ENCODE results near the gene CD300A. TPM values are rescaled to one million over a fixed set of nuclear protein-coding genes. Genes with fewer than 3 reads are reported as not detected.
"Not testable (repeated sequence)": the region's sequence is repeated elsewhere in the genome, so short reads cannot be mapped to it uniquely, and the experiment has no call there.

Gene CD300A
- total RNA-seq, 1 experiment from 2014 or later, result not detected

DNA sequence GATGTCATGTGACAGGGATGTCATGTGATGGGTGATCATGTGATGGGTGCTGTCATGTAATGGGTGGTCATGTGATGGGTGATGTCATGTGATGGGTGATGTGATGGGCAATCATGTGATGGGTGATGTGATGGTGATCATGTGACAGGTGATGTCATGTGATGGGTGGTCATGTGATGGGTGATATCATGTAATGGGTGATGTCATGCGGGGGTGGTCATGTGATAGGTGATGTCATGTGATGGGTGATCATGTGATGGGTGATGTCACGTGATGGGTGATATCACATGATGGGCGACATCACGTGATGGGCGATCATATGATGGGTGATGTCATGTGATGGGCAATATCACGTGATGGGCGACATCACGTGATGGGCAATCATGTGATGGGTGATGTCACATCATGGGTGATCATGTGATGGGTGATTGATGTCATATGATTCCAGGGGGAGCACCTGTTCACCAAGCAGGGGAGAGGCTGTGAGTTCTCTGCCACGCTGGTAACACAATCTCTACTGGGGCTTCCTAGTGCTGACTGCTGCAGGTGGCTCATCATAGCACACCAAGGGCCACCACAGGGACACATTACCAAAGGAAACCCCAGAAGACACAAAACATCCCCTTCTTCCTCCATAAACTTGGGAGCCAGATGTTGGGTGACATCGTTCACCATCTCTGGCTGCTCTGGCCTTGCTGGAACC, 48.3 kb downstream of the CD300A start:
- Histone ChIP-seq H3K9me3 (replicated peaks) (peaks cover 2% of the 10 kb centered on the region; the same call in 1 of the 2 replicates), H3K36me3 (no peaks in the 10 kb centered on the region), H3K4me1 (replicated peaks) (no peaks in the 10 kb centered on the region), H3K27me3 (replicated peaks) (no peaks in the 10 kb centered on the region), H3K27ac (no peak overlapping the region), H3K4me3 (no peak overlapping the region)
- DNase-seq (ENCODE audit: low read depth in 1 of 2, low spot score in 2 of 2), result peak in 1 of 2 experiments; percentile 37

DNA sequence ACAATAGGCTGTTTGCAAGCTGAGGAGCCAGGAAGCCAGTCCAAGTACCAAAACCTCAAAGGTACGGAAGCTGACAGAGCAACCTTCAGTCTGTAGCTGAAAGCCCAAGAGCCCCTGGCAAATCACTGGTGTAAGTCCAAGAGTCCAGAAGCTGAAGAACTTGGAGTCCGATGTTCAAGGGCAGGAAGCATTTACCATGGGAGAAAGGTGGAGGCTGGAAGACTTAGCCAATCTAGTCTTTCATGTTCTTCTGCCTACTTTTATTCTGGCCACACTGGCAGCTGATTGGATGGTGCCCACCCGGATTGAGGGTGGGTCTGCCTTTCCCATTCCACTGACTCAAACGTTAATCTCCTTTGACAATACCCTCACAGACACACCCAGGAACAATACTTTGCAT, 49.5 kb downstream of the CD300A start:
- Histone ChIP-seq H3K27me3 (replicated peaks) (no peaks in the 10 kb centered on the region), H3K4me3 (no peak overlapping the region), H3K36me3 (no peaks in the 10 kb centered on the region), H3K4me1 (replicated peaks) (no peaks in the 10 kb centered on the region), H3K27ac (no peak overlapping the region), H3K9me3 (replicated peaks) (peaks cover 2% of the 10 kb centered on the region; the same call in 1 of the 2 replicates)
- DNase-seq (ENCODE audit: low read depth in 1 of 2, low spot score in 2 of 2), result no peak

DNA sequence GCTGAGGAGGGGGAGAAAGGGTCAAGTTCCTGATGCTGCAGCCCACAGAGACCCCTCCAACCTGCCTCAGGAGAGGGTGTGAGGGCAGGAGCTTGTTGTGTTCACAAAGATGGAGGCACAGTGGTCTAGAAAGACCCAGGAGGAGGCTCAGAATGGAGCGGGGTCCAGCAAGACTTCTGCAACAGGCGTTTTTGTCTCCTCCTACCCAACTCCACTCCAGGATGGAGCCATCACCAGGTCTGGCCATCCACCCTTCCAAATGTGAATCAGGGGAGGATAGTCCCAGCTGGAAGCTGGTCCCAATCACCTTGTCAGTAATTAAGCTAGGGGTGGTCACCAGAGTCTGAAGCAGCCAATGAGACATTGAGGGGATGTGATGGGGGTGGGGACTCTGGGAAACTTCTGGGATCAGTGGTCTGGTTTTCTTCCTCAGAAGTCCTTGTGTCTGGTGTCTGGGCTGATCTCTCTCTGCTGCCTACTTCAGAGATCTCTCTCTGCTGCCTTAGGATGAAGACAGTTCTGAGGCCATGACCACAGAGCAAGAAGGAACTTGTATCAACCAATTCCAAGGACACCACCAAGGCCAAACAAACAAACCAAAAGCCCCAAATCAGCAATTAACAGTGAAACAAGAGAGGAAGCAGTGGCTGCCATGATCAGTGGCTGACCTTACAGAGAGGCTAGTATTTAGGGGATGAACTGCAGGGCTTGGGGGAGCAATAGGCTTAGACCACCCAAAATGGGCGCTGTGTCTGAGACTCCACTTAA, 50.3 kb downstream of the CD300A start:
- Histone ChIP-seq H3K36me3 (no peaks in the 10 kb centered on the region), H3K4me3 (no peak overlapping the region), H3K27me3 (replicated peaks) (no peaks in the 10 kb centered on the region), H3K27ac (no peak overlapping the region), H3K9me3 (replicated peaks) (peaks cover 2% of the 10 kb centered on the region; the same call in 1 of the 2 replicates), H3K4me1 (replicated peaks) (no peaks in the 10 kb centered on the region)
- no peak for DNase-seq (ENCODE audit: low read depth in 1 of 2, low spot score in 2 of 2)

DNA sequence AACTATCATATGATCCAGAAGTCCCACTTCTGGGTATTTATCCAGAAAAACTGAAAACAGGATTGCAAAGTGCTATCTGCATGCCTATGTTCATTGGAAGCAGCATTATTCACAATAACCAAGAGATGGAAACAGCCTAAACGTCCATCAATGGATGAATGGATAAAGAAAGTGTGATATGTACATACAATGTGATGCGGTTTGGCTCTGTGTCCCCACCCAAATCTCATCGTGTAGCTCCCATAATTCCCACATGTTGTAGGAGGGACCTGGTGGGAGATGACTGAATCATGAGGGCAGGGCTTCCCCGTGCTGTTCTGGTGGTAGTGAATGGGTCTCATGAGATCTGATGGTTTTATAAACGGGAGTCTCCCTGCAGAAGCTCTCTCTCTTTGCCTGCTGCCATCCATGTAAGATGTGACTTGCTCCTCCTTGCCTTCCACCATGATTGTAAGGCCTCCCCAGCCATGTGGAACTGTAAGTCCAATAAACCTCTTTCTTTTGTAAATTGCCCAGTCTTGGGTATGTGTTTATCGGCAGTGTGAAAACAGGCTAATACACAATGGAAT, 52.1 kb downstream of the CD300A start:
- H3K27me3 ChIP-seq (replicated peaks); H3K4me3 ChIP-seq; H3K27ac ChIP-seq; H3K9me3 ChIP-seq (replicated peaks); H3K4me1 ChIP-seq (replicated peaks); DNase-seq (ENCODE audit: low read depth in 1 of 2, low spot score in 2 of 2); H3K36me3 ChIP-seq: not testable (repeated sequence)

DNA sequence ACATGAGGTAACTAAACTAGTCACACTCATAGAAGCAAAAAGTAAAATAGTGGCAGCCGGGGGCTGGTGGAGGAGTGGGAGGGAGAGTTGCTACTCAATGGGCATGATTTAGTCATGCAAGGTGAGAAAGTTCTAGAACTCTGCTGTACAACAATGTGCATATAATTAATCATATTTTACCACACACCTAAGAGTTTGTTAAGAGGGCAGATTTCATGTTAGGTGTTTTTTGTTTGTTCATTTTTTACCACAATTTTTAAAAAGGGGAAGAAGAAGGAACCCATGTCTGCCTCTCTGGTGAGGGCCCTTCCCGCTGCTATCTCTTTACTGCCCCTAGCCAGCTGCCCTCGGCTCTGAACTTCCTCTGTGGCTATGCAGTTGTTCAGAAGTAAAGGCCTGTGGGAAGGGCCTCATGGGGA, 53.6 kb downstream of the CD300A start:
- Histone ChIP-seq H3K27me3 (replicated peaks) (peaks cover under 1% of the 10 kb centered on the region), H3K9me3 (replicated peaks) (peaks cover 2% of the 10 kb centered on the region; the same call in 1 of the 2 replicates), H3K4me3 (no peak overlapping the region), H3K36me3 (no peaks in the 10 kb centered on the region), H3K4me1 (replicated peaks) (no peaks in the 10 kb centered on the region), H3K27ac (no peak overlapping the region)
- no peak for DNase-seq (ENCODE audit: low read depth in 1 of 2, low spot score in 2 of 2)

DNA sequence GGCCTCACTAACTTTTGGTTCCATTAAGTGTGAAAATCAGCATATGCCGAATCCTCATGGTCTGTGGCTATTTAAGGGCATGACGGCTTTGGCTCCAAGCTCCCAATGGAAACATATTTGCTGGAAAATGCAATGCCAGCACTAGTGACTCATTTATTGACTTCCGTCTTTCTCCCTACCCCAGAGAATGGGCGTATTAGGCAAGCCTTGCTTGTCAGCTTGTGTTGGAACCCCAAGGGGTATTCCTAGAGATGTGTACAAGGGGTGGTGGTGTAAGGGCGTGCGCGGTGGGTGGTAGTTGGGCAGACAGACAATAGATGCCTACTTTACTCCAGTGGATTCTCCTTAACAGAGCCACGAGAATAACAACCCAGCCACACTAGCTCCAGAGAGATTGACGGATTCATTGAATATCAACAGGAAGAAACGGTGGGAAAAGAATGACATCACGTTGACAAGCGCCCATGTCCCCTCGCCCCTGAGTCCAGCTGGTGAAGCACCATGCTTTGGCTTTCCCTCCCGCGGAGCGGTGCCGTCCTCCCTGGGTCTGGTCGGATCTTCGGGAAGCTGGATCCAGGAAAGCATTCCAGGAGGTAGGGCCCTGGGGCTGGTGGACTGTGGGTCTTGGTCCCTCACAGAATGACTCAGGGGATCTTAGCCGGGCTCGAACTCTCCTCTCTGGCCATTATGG, 54.5 kb downstream of the CD300A start:
- no peak overlapping the region for H3K4me3 ChIP-seq
- no peaks in the 10 kb centered on the region for H3K4me1 ChIP-seq (replicated peaks)
- no peak overlapping the region for H3K27ac ChIP-seq
- peak in 1 of 2 experiments; percentile 44 for DNase-seq (ENCODE audit: low read depth in 1 of 2, low spot score in 2 of 2)
- no peaks in the 10 kb centered on the region for H3K36me3 ChIP-seq
- peaks cover 6% of the 10 kb centered on the region for H3K27me3 ChIP-seq (replicated peaks)
- 0 out of 2 replicates have a peak, but pooled peaks cover 2% of the 10 kb centered on the region for H3K9me3 ChIP-seq (replicated peaks)

DNA sequence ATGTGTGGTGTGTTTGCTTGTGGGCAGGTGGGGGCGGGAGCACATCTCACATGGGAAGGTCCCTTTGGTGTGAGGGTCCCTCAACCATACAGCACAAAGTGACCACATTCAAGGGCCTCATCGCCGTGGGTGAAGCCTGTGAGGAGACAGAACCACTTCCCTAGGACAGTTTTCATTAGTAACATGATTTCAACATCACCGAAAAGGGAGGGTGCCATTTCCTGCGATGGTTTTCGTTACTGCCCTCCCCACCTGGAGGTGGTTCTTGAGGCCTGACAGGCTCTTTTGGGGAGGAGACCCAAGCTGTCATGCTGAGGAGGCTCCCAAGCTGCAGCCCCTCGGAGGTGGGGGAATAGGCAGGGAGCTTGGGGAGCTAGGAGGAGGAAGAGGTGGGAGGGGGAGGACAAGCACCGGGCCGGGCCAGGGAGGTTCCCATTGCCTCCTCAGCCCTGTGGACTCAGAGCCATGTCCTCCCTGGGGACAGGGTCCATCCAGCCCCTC, 55.3 kb downstream of the CD300A start:
- Histone ChIP-seq H3K27ac (no peak overlapping the region), H3K9me3 (replicated peaks) (0 out of 2 replicates have a peak, but pooled peaks cover 2% of the 10 kb centered on the region), H3K36me3 (no peaks in the 10 kb centered on the region), H3K4me1 (replicated peaks) (no peaks in the 10 kb centered on the region), H3K27me3 (replicated peaks) (peaks cover 6% of the 10 kb centered on the region), H3K4me3 (no peak overlapping the region)
- DNase-seq (ENCODE audit: low read depth in 1 of 2, low spot score in 2 of 2), result peak in 1 of 2 experiments; percentile 40

DNA sequence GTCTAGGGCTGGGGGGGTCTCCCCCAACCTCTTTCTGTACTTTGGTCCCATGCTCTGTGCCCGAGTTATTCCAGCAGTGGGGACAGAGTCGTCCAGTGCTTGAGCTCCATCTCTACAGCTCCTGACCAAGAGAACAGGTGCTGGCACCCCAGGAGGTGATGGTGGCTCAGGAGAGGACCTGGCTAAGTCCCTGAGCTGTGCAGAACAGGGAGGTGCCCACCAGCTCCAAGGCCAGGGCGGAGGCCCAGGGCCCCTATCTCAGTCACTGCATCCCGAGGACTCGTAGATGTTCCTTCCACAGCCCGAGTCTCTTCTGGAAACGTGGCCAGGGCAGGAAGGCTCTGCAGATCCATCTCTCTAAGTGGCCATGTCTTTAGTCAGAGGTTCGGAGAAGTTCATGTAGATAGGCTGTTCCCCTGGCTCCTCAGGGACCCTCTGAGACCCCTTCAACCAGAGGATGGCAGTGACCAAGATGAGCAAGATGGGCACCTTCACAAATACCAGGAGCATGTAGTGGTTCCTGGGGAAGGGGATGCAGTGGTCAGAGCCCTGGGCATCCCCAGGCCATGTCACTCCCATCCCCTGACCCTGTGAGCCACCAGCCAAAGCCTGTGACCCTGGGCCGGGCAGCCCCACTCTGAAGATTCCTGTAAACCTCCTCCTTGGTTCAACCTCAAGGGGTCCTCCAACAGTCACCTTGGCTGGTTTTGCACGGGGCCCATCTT, 56.1 kb downstream of the CD300A start:
- Histone ChIP-seq H3K27ac (no peak overlapping the region), H3K27me3 (replicated peaks) (peaks cover 9% of the 10 kb centered on the region), H3K4me1 (replicated peaks) (no peaks in the 10 kb centered on the region), H3K36me3 (no peaks in the 10 kb centered on the region), H3K4me3 (no peak overlapping the region), H3K9me3 (replicated peaks) (0 out of 2 replicates have a peak, but pooled peaks cover 2% of the 10 kb centered on the region)
- DNase-seq (ENCODE audit: low read depth in 1 of 2, low spot score in 2 of 2), result peak in 1 of 2 experiments; percentile 39

DNA sequence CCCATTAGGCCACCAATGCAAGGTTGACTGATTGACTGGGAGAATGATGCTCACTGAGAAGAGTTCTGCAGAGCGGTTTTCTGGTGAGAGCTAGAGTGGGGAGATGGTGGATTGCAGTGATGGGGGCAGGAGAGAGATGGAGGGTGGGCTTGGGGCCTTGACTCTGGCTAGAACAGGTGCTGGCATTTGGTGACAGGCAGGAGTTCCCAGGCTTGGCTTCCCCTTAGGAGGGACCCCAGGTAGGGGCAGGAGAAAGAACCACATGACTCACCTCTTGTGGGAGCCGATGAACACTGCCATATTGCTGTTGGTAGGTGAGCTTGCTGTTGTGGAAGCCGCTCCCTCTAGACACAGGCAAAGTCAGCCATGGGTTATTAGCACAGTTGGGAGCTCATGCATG, 56.9 kb downstream of the CD300A start:
- Histone ChIP-seq H3K27ac (no peak overlapping the region), H3K9me3 (replicated peaks) (0 out of 2 replicates have a peak, but pooled peaks cover 2% of the 10 kb centered on the region), H3K4me3 (no peak overlapping the region), H3K36me3 (no peaks in the 10 kb centered on the region), H3K27me3 (replicated peaks) (peaks cover 16% of the 10 kb centered on the region), H3K4me1 (replicated peaks) (no peaks in the 10 kb centered on the region)
- DNase-seq (ENCODE audit: low read depth in 1 of 2, low spot score in 2 of 2), result peak in 1 of 2 experiments; percentile 35

DNA sequence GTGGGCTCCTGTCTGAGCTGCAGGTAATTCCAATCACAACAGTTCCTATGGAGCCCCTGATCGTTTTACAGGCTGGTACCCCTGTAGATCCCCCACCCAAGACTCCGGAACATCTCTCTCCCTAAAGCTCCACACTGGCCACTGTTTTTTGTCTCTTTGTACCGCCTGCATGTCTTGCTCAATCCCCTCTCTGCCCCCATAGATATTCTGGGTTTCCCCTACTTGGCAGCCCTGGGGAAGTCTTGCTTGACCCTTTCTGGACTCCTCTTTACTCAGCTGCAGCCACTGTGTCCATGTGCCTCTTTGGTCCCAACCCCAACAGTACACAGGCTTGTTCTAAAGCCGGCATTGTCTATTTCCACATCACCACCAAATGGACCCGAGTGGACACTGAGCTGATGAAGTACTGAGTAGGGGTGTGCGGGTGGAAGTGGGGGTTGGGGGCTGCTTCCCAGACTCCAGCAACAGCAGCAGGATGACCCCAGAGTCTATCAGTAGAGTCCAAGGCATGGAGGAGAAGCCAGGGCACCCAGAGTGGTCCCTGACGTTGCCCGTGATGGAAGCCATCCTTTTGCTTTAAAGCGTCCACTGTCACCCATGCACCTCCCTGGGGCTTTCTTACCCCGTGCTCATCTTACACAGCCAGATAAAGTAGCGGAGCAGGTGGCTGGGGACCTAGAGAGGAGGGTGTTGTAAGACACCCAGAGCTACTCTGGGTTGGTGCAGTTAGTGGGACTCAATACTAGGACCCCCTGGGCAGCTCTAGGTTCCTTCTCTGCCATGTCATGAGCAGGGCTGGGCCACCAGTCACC, 58.4 kb downstream of the CD300A start:
- peak in 1 of 2 experiments; percentile 37 for DNase-seq (ENCODE audit: low read depth in 1 of 2, low spot score in 2 of 2)
- Histone ChIP-seq H3K36me3 (no peaks in the 10 kb centered on the region), H3K27ac (no peak overlapping the region), H3K9me3 (replicated peaks) (0 out of 2 replicates have a peak, but pooled peaks cover 2% of the 10 kb centered on the region), H3K27me3 (replicated peaks) (peaks cover 24% of the 10 kb centered on the region), H3K4me1 (replicated peaks) (no peaks in the 10 kb centered on the region), H3K4me3 (no peak overlapping the region)

DNA sequence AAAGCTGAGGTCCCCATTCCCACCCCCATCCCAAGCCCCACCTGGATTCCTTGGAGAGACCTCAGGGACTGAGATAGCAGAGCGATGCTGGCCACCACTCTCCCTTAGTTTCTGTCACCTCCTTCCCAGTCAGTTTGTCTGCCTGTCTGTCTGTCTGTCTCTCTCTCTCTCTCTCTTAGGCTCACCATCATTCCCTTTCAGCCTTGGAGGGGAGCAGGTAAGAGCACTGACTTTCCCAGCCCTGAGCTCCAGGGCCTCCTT, 59.0 kb downstream of the CD300A start:
- Histone ChIP-seq H3K36me3 (no peaks in the 10 kb centered on the region), H3K4me1 (replicated peaks) (no peaks in the 10 kb centered on the region), H3K4me3 (no peak overlapping the region), H3K27me3 (replicated peaks) (peaks cover 28% of the 10 kb centered on the region), H3K27ac (no peak overlapping the region), H3K9me3 (replicated peaks) (0 out of 2 replicates have a peak, but pooled peaks cover 2% of the 10 kb centered on the region)
- DNase-seq (ENCODE audit: low read depth in 1 of 2, low spot score in 2 of 2), result peak in 1 of 2 experiments; percentile 37

DNA sequence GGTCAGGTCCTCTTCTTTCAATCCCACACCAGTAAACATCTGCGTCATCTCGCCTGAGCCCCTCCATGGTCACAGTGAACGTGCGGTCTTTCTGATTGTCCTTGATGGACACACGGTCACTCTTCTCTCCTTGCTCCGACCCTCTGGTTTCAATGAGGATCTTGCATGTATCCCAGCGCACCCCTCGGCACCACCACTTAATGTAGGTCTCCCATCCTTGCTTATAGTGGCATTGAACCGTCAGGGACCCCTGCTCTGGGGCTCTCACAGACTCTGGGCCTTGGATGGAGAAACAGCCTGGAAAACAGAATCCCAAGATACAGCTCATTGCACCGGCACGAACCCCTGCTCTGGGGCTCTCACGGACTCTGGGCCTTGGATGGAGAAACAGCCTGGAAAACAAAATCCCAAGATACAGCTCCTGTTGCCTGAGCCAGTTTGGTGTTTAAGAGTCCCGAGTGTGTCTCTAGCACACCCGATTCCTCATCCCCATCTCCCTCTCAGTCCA, 59.4 kb downstream of the CD300A start:
- Histone ChIP-seq H3K27me3 (replicated peaks) (peaks cover 28% of the 10 kb centered on the region), H3K4me1 (replicated peaks) (no peaks in the 10 kb centered on the region), H3K36me3 (no peaks in the 10 kb centered on the region), H3K9me3 (replicated peaks) (0 out of 2 replicates have a peak, but pooled peaks cover 2% of the 10 kb centered on the region), H3K4me3 (no peak overlapping the region), H3K27ac (no peak overlapping the region)
- DNase-seq (ENCODE audit: low read depth in 1 of 2, low spot score in 2 of 2), result peak in 1 of 2 experiments; percentile 31
